ACC112 (cell line): ENCODE results near the gene CD99L2.
"Not testable (repeated sequence)": the region's sequence is repeated elsewhere in the genome, so short reads cannot be mapped to it uniquely, and the experiment has no call there.

Source experiments
- H2AFZ ChIP-seq: fragments of 200-600 bp; sonication (generic); one replicate; pipeline ENCODE4 v1.6.0; 2017; ENCODE audit warnings: antibody characterized with exemption, low read length; ENCODE audit not compliant: unreplicated experiment
- H3K27ac ChIP-seq: fragments of 200-600 bp; sonication (generic); 2 replicates; pipeline ENCODE4 v1.5.1; 2014; ENCODE audit warnings: low read depth, mild to moderate bottlenecking, antibody characterized with exemption, low read length, moderate library complexity
- H3K27me3 ChIP-seq: fragments of 200-600 bp; sonication (generic); 2 replicates; pipeline ENCODE4 v1.6.1; 2014; ENCODE audit warnings: mild to moderate bottlenecking, antibody characterized with exemption, low read length, moderate library complexity, mixed read lengths; ENCODE audit not compliant: insufficient read depth
- H3K36me3 ChIP-seq: fragments of 200-600 bp; sonication (generic); 2 replicates; pipeline ENCODE4 v1.6.1; 2016; ENCODE audit warnings: mild to moderate bottlenecking, antibody characterized with exemption, low read length, moderate library complexity, mixed read lengths; ENCODE audit not compliant: insufficient read depth
- H3K4me1 ChIP-seq: fragments of 200-600 bp; sonication (generic); one replicate; pipeline ENCODE4 v1.6.1; 2016; ENCODE audit warnings: low read length, mixed read lengths; ENCODE audit not compliant: insufficient read depth, unreplicated experiment, control insufficient read depth
- H3K4me3 ChIP-seq: fragments of 200-600 bp; sonication (generic); 2 replicates; pipeline ENCODE4 v1.5.1; 2014; ENCODE audit warnings: mild to moderate bottlenecking, low read depth, low read length
- H3K79me2 ChIP-seq: fragments of 200-600 bp; sonication (generic); one replicate; pipeline ENCODE4 v1.6.0; 2016; ENCODE audit warnings: low read length; ENCODE audit not compliant: control insufficient read depth, unreplicated experiment, insufficient read depth

Gene CD99L2

DNA sequence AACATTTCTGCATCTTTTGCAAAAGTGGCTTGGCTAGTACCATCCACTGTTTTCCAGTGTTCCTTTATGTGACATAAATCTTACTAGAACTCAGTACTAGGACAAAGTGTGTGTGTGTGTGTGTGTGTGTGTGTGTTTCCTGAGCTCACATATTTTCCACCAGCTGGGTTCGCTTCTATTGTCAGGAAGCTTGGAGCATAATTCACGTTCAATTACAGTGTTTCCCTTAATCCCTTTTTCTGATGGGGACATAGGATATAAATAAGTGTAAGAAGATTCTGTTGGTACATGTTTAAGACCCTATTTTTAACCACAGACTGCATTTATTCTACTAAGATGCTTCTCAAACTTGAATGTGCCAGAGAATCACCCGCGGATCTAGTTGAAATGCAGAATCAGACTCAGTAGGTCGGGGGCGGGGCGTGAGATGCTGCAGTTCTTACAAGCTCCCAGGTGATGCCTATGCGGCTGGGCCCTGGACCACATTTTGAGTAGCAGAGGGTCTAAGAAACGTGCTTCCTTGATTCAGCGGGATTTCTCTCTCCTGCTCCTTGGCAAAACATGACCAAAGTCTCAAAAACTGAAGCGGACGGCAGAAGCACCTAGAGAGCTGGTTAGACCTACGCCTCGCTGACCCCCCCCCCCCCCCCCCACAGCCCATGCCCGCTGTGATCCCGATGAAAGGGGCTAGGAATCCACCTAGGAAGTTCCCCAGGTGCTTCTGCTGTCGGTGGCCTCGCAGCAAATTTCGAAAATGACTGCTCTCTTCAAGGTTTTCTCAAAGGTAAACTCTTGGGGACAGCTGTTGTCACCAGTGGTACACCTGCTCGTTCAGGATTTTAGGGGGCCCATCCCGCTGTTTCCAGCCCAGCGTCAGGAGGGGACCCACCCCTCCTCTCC, 797 bp downstream of the CD99L2 start:
- Histone ChIP-seq H3K4me3 (peak overlapping the region; percentile 95), H2AFZ (peak overlapping the region; percentile 68), H3K4me1 (peaks cover 9% of the 10 kb centered on the region), H3K27me3 (no peaks in the 10 kb centered on the region), H3K79me2 (peaks cover 12% of the 10 kb centered on the region), H3K36me3 (no peaks in the 10 kb centered on the region), H3K27ac (no peak overlapping the region; the same call in 1 of the 2 replicates)

GRCh38 chrX:150896632-150897031, 1.8 kb downstream of the CD99L2 start:
- no peak overlapping the region for H2AFZ ChIP-seq
- no peaks in the 10 kb centered on the region for H3K27me3 ChIP-seq
- no peaks in the 10 kb centered on the region for H3K36me3 ChIP-seq
- peaks cover 9% of the 10 kb centered on the region for H3K4me1 ChIP-seq
- H3K79me2 ChIP-seq: peaks cover 12% of the 10 kb centered on the region
- H3K4me3 ChIP-seq: no peak overlapping the region
- H3K27ac ChIP-seq: no peak overlapping the region

- Histone ChIP-seq H3K27ac (no peak overlapping the region), H3K36me3 (no peaks in the 10 kb centered on the region), H3K4me1 (peaks cover 5% of the 10 kb centered on the region), H2AFZ (no peak overlapping the region), H3K4me3 (no peak overlapping the region), H3K79me2 (peaks cover 12% of the 10 kb centered on the region), H3K27me3 (no peaks in the 10 kb centered on the region)
Measured at GRCh38 chrX:150893936-150894335, 4.5 kb downstream of the CD99L2 start.

DNA sequence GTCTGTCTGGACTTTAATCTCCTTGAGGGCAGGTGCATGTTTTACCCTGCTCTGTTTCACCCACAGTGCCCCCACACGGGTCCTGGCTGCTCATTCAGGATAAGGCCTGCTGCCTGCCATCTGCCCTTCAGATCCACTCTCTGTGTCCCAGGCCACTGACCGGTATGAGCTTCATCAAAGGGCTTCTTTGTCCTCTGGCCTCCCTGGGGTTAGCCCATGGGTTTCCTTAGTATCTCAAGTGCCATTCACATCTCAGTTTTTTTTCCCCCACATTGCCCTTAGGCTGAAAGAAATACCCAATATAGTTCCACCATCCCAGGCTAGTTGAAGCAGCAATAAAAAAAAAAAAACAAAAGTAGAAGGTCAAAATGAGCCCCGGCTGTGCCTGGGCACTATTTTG, 9.3 kb downstream of the CD99L2 start:
- H3K27me3 ChIP-seq: no peaks in the 10 kb centered on the region
- no peaks in the 10 kb centered on the region for H3K4me1 ChIP-seq
- no peaks in the 10 kb centered on the region for H3K36me3 ChIP-seq
- no peak overlapping the region for H2AFZ ChIP-seq
- H3K79me2 ChIP-seq: no peaks in the 10 kb centered on the region
- no peak overlapping the region for H3K4me3 ChIP-seq
- no peak overlapping the region for H3K27ac ChIP-seq

DNA sequence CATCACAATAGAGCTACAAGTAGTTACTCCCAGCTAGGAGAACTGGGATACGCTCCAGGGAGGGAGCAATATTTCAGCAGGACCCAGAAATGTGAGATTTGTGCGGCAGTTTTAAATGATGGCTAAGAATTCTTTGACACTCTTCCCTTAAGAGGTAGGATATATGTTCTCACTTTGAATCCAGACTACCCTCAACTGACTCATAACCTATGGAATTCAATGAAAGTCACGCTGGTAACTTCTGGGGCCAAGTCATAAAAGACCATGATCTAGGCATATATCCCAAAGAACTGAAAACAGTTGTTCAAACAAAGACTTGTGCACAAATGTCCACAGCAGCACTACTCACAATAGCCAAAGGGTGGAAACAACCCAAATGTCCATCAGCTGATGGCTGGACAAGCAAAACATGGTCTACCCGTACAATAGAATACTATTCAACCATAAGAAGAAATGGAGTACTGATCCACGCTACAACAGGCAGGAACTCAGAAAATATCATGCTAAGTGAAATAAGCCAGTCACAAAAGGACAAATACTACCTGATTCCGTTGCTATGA, 10.5 kb downstream of the CD99L2 start:
- Histone ChIP-seq H3K4me1 (no peaks in the 10 kb centered on the region), H3K4me3 (no peak overlapping the region), H2AFZ (no peak overlapping the region), H3K36me3 (no peaks in the 10 kb centered on the region), H3K79me2 (no peaks in the 10 kb centered on the region), H3K27ac (no peak overlapping the region), H3K27me3 (no peaks in the 10 kb centered on the region)

- not testable (repeated sequence) for H3K27me3 ChIP-seq, H2AFZ ChIP-seq, H3K27ac ChIP-seq, H3K36me3 ChIP-seq, H3K4me1 ChIP-seq, H3K79me2 ChIP-seq, H3K4me3 ChIP-seq
Measured at GRCh38 chrX:150887268-150887667, 11.2 kb downstream of the CD99L2 start.

DNA sequence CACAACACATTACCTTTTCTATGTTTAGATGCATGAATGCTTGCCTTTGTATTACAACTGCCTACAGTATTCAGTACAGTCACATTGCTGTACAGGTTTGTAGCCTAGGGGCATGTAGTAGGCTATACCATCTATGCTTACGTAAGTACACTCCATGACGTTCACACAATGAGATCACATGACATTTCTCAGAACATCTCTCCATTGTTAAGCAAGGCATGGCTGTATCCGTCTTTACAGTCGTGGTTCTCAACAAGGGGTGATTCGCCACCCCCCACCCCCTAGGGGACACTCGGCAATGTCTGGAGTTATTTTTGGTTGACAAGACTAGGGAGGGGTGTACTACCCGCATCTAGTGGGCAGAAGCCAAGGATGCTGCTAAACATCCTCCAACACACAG, 12.1 kb downstream of the CD99L2 start:
- H2AFZ ChIP-seq: no peak overlapping the region
- H3K4me3 ChIP-seq: no peak overlapping the region
- H3K79me2 ChIP-seq: no peaks in the 10 kb centered on the region

DNA sequence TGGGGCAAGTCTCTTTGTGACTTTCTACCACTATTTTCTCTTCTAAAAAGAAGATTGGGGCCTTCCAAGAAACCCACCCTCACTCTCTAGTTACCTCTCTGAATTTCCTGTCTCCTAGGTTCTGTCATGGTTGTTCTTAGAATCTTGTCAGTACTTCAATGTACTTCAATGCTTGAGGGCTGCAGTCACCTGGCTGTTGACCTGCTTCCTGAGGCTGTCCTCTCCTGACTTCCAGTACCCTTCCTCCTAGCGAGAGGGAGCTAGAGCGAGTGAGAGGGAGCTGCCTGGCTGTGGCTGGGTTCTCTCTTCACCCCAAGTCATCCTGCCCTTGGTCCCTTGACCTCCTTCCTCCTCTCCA, 17.7 kb downstream of the CD99L2 start:
- H3K4me1 ChIP-seq: no peaks in the 10 kb centered on the region
- no peak overlapping the region for H3K4me3 ChIP-seq
- H3K27ac ChIP-seq: no peak overlapping the region
- no peaks in the 10 kb centered on the region for H3K27me3 ChIP-seq
- H3K79me2 ChIP-seq: no peaks in the 10 kb centered on the region
- no peak overlapping the region for H2AFZ ChIP-seq
- no peaks in the 10 kb centered on the region for H3K36me3 ChIP-seq

More for the DNA sequence above, 12.1 kb downstream of the CD99L2 start:
- Histone ChIP-seq H3K27me3 (no peaks in the 10 kb centered on the region), H3K27ac (no peak overlapping the region), H3K36me3 (no peaks in the 10 kb centered on the region), H3K4me1 (no peaks in the 10 kb centered on the region)

- H3K4me3 ChIP-seq: no peak overlapping the region
- no peaks in the 10 kb centered on the region for H3K4me1 ChIP-seq
- no peak overlapping the region for H2AFZ ChIP-seq
- no peaks in the 10 kb centered on the region for H3K79me2 ChIP-seq
- no peaks in the 10 kb centered on the region for H3K27me3 ChIP-seq
- H3K27ac ChIP-seq: no peak overlapping the region
- no peaks in the 10 kb centered on the region for H3K36me3 ChIP-seq
Measured at GRCh38 chrX:150879855-150880807, 18.3 kb downstream of the CD99L2 start.

GRCh38 chrX:150875621-150876020, 22.8 kb downstream of the CD99L2 start:
- H3K4me1 ChIP-seq: peaks cover 10% of the 10 kb centered on the region
- H3K4me3 ChIP-seq, H3K27ac ChIP-seq, H3K36me3 ChIP-seq, H2AFZ ChIP-seq, H3K27me3 ChIP-seq, H3K79me2 ChIP-seq: not testable (repeated sequence)
